Measurements from ENCODE around the gene TRMT44. TPM values are rescaled to one million over a fixed set of nuclear protein-coding genes. Genes with fewer than 3 reads are reported as not detected.
"Not testable (repeated sequence)": the region's sequence is repeated elsewhere in the genome, so short reads cannot be mapped to it uniquely, and the experiment has no call there.

Gene TRMT44
- total and polyA plus RNA-seq, 5 donors: 7.6 to 12.9 (median 12.2) TPM

DNA sequence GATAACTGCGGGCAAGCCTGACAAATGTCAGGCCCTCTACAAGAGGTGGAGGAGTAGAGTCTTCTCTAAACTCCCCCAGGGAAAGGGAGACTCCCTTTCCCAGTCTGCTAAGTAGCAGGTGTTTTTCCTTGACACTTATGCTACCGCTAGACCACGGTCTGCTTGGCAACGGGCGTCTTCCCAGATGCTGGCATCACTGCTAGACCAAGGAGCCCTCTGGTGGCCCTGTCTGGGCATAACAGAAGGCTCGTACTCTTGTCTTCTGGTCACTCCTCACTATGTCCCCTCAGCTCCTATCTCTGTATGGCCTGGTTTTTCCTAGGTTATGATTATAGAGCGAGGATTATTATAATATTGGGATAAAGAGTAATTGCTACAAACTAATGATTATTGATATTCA lies 33.7 kb upstream of the TRMT44 start:
- 65% methylated on average over 7 of the region's 7 CpGs for WGBS
- not testable (repeated sequence) for H3K27me3 ChIP-seq (ENCODE audit: control insufficient read depth, insufficient read depth); H3K9me3 ChIP-seq (ENCODE audit: control insufficient read depth, low read length); H3K4me3 ChIP-seq (ENCODE audit: low read length); H3K4me1 ChIP-seq (ENCODE audit: control insufficient read depth, insufficient read depth, low read length); H3K27ac ChIP-seq (ENCODE audit: low read length); ATAC-seq
- DNase-seq: peak; percentile 26 to 88 (median 82)
- intact Hi-C loops (cut with DNase I): loop anchor here in 1 of 4 donors (10.0 kb wide), 1 partner anchor 132 kb away; no protein-coding TSS in a partner anchor

DNA sequence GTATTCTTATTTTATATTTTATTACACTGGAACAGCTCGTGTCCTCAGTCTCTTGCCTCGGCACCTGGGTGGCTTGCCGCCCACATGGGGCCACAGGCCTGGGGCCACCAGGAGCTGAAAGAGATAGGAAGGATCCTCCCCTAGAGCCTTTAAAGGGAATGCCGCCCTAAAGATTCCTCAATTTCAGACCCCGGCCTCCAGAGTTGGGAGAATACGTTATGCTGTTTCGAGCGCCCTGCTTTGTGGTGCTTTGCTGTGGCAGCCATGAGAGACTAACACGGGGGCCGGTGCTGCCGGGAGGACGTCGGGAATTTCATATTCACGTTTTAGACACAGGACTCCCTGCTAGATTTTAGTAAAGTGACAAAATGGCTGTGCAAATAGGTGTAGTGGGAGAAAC lies 33.3 kb upstream of the TRMT44 start:
- 96% methylated on average over 14 of the region's 14 CpGs for WGBS
- H3K4me3 ChIP-seq (ENCODE audit: low read length): no peak overlapping the region
- intact Hi-C loops (cut with DNase I): loop anchor here in 1 of 4 donors (10.0 kb wide), 1 partner anchor 133 kb away; no protein-coding TSS in a partner anchor
- no peak for ATAC-seq
- no peaks in the 10 kb centered on the region for H3K27me3 ChIP-seq (ENCODE audit: control insufficient read depth, insufficient read depth)
- DNase-seq: peak in 1 of 3 donors; percentile 46
- H3K9me3 ChIP-seq (ENCODE audit: control insufficient read depth, low read length): no peaks in the 10 kb centered on the region
- no peaks in the 10 kb centered on the region for H3K4me1 ChIP-seq (ENCODE audit: control insufficient read depth, insufficient read depth, low read length)
- H3K27ac ChIP-seq (ENCODE audit: low read length): no peak overlapping the region

GRCh38 chr4:8407756-8408155 lies 32.8 kb upstream of the TRMT44 start:
- no peaks in the 10 kb centered on the region for H3K27me3 ChIP-seq (ENCODE audit: control insufficient read depth, insufficient read depth)
- 88% methylated on average over 9 of the region's 9 CpGs for WGBS
- H3K4me1 ChIP-seq (ENCODE audit: control insufficient read depth, insufficient read depth, low read length): no peaks in the 10 kb centered on the region
- H3K27ac ChIP-seq (ENCODE audit: low read length): no peak overlapping the region
- ATAC-seq (no peak), DNase-seq (peak in 1 of 3 donors; percentile 14)
- intact Hi-C loops (cut with DNase I): loop anchor here in 1 of 4 donors (10.0 kb wide), 1 partner anchor 133 kb away; no protein-coding TSS in a partner anchor
- no peak overlapping the region for H3K4me3 ChIP-seq (ENCODE audit: low read length)
- no peaks in the 10 kb centered on the region for H3K9me3 ChIP-seq (ENCODE audit: control insufficient read depth, low read length)

DNA sequence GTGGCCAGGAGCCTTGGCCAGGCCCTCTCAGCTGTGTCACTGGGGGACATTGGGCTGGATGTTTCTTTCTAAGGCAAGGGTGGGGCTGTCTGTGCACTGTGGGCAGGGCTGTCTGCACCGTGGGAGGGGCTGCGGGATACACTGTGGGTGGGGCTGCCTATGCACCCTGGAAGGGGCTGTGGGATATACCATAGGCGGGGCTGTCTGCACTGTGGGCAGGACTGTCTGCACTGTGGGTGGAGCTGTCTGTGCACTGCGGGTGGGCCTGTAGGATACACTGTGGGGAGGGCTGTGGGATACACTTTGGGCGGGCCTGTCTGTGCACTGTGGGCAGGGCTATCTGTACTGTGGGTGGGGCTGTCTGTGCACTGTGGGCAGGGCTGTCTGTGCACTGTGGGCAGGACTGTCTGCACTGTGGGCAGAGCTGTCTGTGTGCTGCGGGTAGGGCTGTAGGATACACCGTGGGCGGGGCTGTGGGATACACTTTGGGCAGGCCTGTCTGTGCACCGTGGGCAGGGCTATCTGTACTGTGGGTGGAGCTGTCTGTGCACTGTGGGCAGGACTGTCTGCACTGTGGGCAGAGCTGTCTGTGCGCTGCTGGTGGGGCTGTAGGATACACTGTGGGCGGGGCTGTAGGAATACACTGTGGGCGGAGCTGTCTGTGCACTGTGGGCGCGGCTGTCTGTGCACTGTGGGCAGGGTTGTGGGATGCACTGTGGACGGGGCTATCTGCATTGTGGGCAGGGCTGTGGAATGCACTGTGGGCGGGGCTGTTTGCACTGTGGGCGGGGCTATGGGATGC lies 31.1 kb upstream of the TRMT44 start:
- WGBS: 77% methylated on average over 17 of the region's 17 CpGs
- Histone ChIP-seq H3K27ac (ENCODE audit: low read length) (no peak overlapping the region), H3K27me3 (ENCODE audit: control insufficient read depth, insufficient read depth) (no peaks in the 10 kb centered on the region), H3K9me3 (ENCODE audit: control insufficient read depth, low read length) (no peaks in the 10 kb centered on the region), H3K4me3 (ENCODE audit: low read length) (no peak overlapping the region), H3K4me1 (ENCODE audit: control insufficient read depth, insufficient read depth, low read length) (no peaks in the 10 kb centered on the region)
- ATAC-seq: peak; percentile 78 to 84
- peak; percentile 69 to 91 (median 84) for DNase-seq
- intact Hi-C loops (cut with DNase I): loop anchor here in 3 of 4 donors (10.0 kb wide), 2 partner anchors 135 to 235 kb away; no protein-coding TSS in a partner anchor

- ATAC-seq: no peak
- Histone ChIP-seq H3K27ac (ENCODE audit: low read length) (no peak overlapping the region), H3K27me3 (ENCODE audit: control insufficient read depth, insufficient read depth) (no peaks in the 10 kb centered on the region), H3K9me3 (ENCODE audit: control insufficient read depth, low read length) (no peaks in the 10 kb centered on the region), H3K4me3 (ENCODE audit: low read length) (no peak overlapping the region), H3K4me1 (ENCODE audit: control insufficient read depth, insufficient read depth, low read length) (no peaks in the 10 kb centered on the region)
- WGBS: 68% methylated on average over 9 of the region's 9 CpGs
- intact Hi-C loops (cut with DNase I): loop anchor here in 2 of 4 donors (10.0 kb wide), 1 partner anchor 235 kb away; no protein-coding TSS in a partner anchor
- no peak for DNase-seq
Measured at GRCh38 chr4:8410066-8410625, 30.4 kb upstream of the TRMT44 start.

DNA sequence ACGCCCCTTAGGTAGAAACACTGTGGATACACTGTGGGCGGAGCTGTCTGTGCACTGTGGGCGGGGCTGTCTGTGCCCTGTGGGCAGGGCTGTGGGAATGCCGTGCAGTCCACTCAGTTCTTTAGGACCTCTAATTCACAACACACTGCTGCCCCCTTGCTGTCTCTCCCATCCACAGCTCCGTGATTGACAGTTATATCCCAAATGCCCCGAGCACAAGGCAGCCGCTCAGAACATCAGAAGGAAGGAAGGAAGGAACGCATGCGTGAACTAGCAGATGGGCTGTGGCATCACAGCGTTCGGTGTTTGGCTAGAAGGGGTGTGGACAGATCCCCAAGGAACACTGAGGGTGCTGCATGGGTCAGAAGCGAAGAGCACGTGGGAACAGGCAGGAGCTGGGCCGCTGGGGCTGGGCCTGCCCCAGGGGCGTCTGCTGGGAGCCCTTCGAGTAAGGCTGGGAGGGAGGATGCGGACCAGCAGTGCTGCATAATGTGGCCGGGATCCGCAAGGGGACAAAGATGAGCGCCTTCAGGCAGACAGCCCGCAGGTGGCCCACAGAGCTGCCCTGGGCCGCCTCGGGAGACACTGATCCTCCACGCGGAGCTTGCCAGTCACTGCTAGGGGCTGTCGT lies 29.8 kb upstream of the TRMT44 start:
- Histone ChIP-seq H3K27me3 (ENCODE audit: control insufficient read depth, insufficient read depth) (no peaks in the 10 kb centered on the region), H3K27ac (ENCODE audit: low read length) (no peak overlapping the region), H3K4me3 (ENCODE audit: low read length) (no peak overlapping the region), H3K9me3 (ENCODE audit: control insufficient read depth, low read length) (no peaks in the 10 kb centered on the region), H3K4me1 (ENCODE audit: control insufficient read depth, insufficient read depth, low read length) (no peaks in the 10 kb centered on the region)
- ATAC-seq (peak; percentile 81 to 82), DNase-seq (peak; percentile 73 to 90 (median 88))
- intact Hi-C loops (cut with DNase I): loop anchor here in 2 of 4 donors (10.0 kb wide), 1 partner anchor 236 kb away; no protein-coding TSS in a partner anchor
- 65% methylated on average over 26 of the region's 26 CpGs for WGBS

DNA sequence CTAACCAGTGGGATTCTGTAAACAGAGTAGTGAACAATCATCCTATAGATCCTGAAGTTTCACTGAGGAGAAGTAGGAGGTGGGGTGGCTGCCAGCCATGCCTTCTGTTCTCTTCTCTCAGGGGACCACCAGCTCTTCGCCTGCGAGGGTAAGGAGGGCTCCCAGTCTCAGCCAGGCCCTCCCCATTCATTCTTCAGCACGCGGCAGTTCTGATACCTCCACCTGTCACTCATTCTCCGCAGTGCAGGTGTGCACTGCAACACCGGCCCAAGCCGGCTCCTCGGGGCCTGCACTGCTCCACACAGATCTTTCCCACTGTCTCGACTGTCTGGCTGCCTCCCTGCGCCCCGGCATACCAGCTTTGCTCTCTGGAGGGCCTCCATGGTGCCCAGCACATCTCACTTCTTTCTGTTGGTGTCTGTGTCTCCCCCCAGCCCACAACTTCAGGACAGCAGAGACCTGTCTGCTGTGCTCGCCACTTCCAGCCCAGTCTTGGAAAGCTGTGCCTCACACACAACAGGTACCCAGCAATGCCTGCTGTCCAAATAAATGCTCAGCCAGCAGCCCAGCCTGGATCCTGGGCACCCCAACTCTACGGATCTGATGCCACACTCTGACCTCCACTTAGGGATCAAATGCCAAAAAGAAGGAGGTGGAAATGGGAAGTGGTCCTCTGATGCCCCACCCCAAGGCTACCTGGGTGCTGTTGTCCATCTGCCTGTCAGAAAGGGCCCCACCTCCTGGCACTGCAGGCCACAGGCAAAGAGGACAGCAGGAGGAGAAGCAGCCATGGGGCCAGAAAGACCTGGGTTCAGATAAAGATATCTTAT lies 29.0 kb upstream of the TRMT44 start:
- DNase-seq: peak in 1 of 3 donors; percentile 52
- Histone ChIP-seq H3K4me1 (ENCODE audit: control insufficient read depth, insufficient read depth, low read length) (peaks cover under 1% of the 10 kb centered on the region), H3K27ac (ENCODE audit: low read length) (no peak overlapping the region), H3K9me3 (ENCODE audit: control insufficient read depth, low read length) (no peaks in the 10 kb centered on the region), H3K4me3 (ENCODE audit: low read length) (no peak overlapping the region), H3K27me3 (ENCODE audit: control insufficient read depth, insufficient read depth) (no peaks in the 10 kb centered on the region)
- WGBS: 87% methylated on average over 13 of the region's 13 CpGs
- no peak for ATAC-seq
- intact Hi-C loops (cut with DNase I): loop anchor here in 2 of 4 donors (10.0 kb wide), 1 partner anchor 237 kb away; no protein-coding TSS in a partner anchor

DNA sequence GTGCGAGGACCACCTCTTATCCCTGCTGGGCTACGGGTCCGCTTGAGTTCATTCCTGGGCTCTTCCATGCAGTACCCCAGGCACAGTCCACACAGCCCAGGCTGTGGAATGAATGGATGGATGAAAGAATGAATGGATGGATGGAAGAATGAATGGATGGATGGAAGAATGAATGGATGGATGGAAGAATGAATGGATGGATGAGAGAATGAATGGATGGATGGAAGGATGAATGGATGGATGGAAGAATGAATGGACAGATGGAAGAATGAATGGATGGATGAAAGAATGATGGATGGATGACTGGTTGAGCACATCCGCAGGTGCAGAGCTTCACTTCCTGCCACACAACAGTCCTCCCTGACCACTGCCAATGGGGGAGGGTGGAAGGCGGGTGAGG lies 28.3 kb upstream of the TRMT44 start:
- Histone ChIP-seq H3K4me3 (ENCODE audit: low read length) (no peak overlapping the region), H3K27me3 (ENCODE audit: control insufficient read depth, insufficient read depth) (no peaks in the 10 kb centered on the region), H3K4me1 (ENCODE audit: control insufficient read depth, insufficient read depth, low read length) (peaks cover 6% of the 10 kb centered on the region), H3K9me3 (ENCODE audit: control insufficient read depth, low read length) (no peaks in the 10 kb centered on the region), H3K27ac (ENCODE audit: low read length) (no peak overlapping the region)
- intact Hi-C loops (cut with DNase I): loop anchor here in 2 of 4 donors (10.0 kb wide), 1 partner anchor 237 kb away; no protein-coding TSS in a partner anchor
- ATAC-seq: no peak
- DNase-seq: no peak
- 93% methylated on average over 5 of the region's 5 CpGs for WGBS

DNA sequence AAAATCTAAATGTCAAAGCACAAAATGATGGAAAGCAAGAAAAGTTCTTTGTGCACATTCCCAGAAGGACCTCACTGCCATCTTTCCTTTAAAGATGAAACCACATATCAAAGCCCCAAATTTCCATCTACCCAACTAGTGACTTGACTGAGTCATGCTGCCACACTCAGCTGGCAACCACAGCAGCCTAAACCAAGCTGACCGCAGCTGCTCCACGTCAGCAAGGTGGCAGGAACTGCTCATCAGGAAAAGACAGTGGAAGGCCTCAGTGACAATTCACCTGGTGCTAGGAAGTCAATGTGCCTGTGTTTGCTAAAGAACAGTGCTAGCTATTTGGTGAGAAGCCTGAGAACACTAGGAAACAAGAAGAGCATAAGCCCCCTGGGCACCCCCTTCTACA lies 26.2 kb upstream of the TRMT44 start:
- intact Hi-C loops (cut with DNase I): loop anchor here in 2 of 4 donors (10.0 kb wide), 1 partner anchor 240 kb away; no protein-coding TSS in a partner anchor
- Histone ChIP-seq H3K9me3 (ENCODE audit: control insufficient read depth, low read length) (no peaks in the 10 kb centered on the region), H3K4me1 (ENCODE audit: control insufficient read depth, insufficient read depth, low read length) (peaks cover 6% of the 10 kb centered on the region), H3K27me3 (ENCODE audit: control insufficient read depth, insufficient read depth) (no peaks in the 10 kb centered on the region), H3K27ac (ENCODE audit: low read length) (no peak overlapping the region), H3K4me3 (ENCODE audit: low read length) (no peak overlapping the region)
- no peak for DNase-seq
- no peak for ATAC-seq
- WGBS: 85% methylated on average over 2 of the region's 2 CpGs

- H3K27ac ChIP-seq (ENCODE audit: low read length): peak overlapping the region; percentile 76
- H3K4me1 ChIP-seq (ENCODE audit: control insufficient read depth, insufficient read depth, low read length): peaks cover 8% of the 10 kb centered on the region
- intact Hi-C loops (cut with DNase I): loop anchor here in 2 of 4 donors (10.0 kb wide), 1 partner anchor 242 kb away; no protein-coding TSS in a partner anchor
- WGBS: 81% methylated on average over 11 of the region's 11 CpGs
- peak in 1 of 3 donors; percentile 23 for DNase-seq
- no peak overlapping the region for H3K4me3 ChIP-seq (ENCODE audit: low read length)
- no peak for ATAC-seq
- no peaks in the 10 kb centered on the region for H3K9me3 ChIP-seq (ENCODE audit: control insufficient read depth, low read length)
- H3K27me3 ChIP-seq (ENCODE audit: control insufficient read depth, insufficient read depth): no peaks in the 10 kb centered on the region
Measured at GRCh38 chr4:8417071-8417614, 23.4 kb upstream of the TRMT44 start.
